H9 (cell line): ENCODE data around the gene EIF2S2. TPM values are rescaled to one million over a fixed set of nuclear protein-coding genes. Genes with fewer than 3 reads are reported as not detected.
A peak's percentile ranks its signal among the peaks of the same experiment; 100 is the strongest.

Experiments used
- DNase-seq: peaks from one replicate; pipeline ENCODE4 v3.0.0-alpha.2; 2017
- H2AFZ ChIP-seq: one replicate; pipeline ENCODE4 v1.6.1; 2013; ENCODE audit warnings: mild to moderate bottlenecking, low read length, control low read depth, moderate library complexity
- H2AK5ac ChIP-seq: 2 replicates; pipeline ENCODE4 v1.6.1; 2013; ENCODE audit warnings: low read length, control low read depth, mixed read lengths; ENCODE audit not compliant: insufficient read length
- H2BK120ac ChIP-seq: one replicate; pipeline ENCODE4 v1.6.1; 2013; ENCODE audit warnings: low read depth, mild to moderate bottlenecking, low read length, control low read depth, inconsistent platforms; ENCODE audit not compliant: poor library complexity, severe bottlenecking
- H2BK12ac ChIP-seq: 2 replicates; pipeline ENCODE4 v1.6.1; 2013; ENCODE audit warnings: low read length, control low read depth, mixed read lengths, low read depth; ENCODE audit not compliant: insufficient read length
- H2BK15ac ChIP-seq: 2 replicates; pipeline ENCODE4 v1.6.1; 2013; ENCODE audit warnings: low read depth, low read length, control low read depth
- H2BK20ac ChIP-seq: one replicate; pipeline ENCODE4 v1.6.1; 2013; ENCODE audit warnings: low read depth, mild to moderate bottlenecking, low read length, control low read depth, inconsistent platforms; ENCODE audit not compliant: poor library complexity, severe bottlenecking
- H2BK5ac ChIP-seq: 2 replicates; pipeline ENCODE4 v1.6.1; 2013; ENCODE audit warnings: low read length, control low read depth, mixed read lengths; ENCODE audit not compliant: insufficient read length
- H3K14ac ChIP-seq: 2 replicates; pipeline ENCODE4 v1.6.1; 2013; ENCODE audit warnings: low read length, control low read depth; ENCODE audit not compliant: insufficient read depth
- H3K18ac ChIP-seq: 2 replicates; pipeline ENCODE4 v1.6.1; 2013; ENCODE audit warnings: low read depth, mild to moderate bottlenecking, mixed read lengths, low read length, control low read depth; ENCODE audit not compliant: insufficient read length
- H3K23ac ChIP-seq: 2 replicates; pipeline ENCODE4 v1.6.1; 2013; ENCODE audit warnings: low read length, control low read depth, mixed read lengths, low read depth; ENCODE audit not compliant: insufficient read length
- H3K23me2 ChIP-seq: 2 replicates; pipeline ENCODE4 v1.6.1; 2013; ENCODE audit warnings: low read depth, mild to moderate bottlenecking, mixed read lengths, low read length, control low read depth; ENCODE audit not compliant: insufficient read length, poor library complexity, severe bottlenecking
- H3K27ac ChIP-seq: 2 replicates; pipeline ENCODE4 v1.5.1; 2013; ENCODE audit warnings: low read length, control low read depth, mixed read lengths, low read depth; ENCODE audit not compliant: insufficient read length
- H3K27me3 ChIP-seq: 2 replicates; pipeline ENCODE4 v1.6.1; 2013; ENCODE audit warnings: low read length, control low read depth, inconsistent platforms; ENCODE audit not compliant: insufficient read depth
- H3K4ac ChIP-seq: 2 replicates; pipeline ENCODE4 v1.6.1; 2013; ENCODE audit warnings: low read depth, mild to moderate bottlenecking, control low read depth, inconsistent platforms, low read length, moderate library complexity
- H3K4me1 ChIP-seq: 2 replicates; pipeline ENCODE4 v1.6.1; 2013; ENCODE audit warnings: low read length, control low read depth, inconsistent platforms; ENCODE audit not compliant: insufficient read depth
- H3K4me2 ChIP-seq: 2 replicates; pipeline ENCODE4 v1.6.1; 2013; ENCODE audit warnings: low read length, control low read depth, mixed read lengths; ENCODE audit not compliant: insufficient read length, insufficient read depth
- H3K56ac ChIP-seq: 2 replicates; pipeline ENCODE4 v1.6.1; 2013; ENCODE audit warnings: low read depth, mild to moderate bottlenecking, mixed read lengths, low read length, control low read depth; ENCODE audit not compliant: insufficient read length
- H3K79me1 ChIP-seq: 2 replicates; pipeline ENCODE4 v1.6.1; 2013; ENCODE audit warnings: low read depth, mild to moderate bottlenecking, moderate library complexity, low read length, control low read depth, inconsistent platforms; ENCODE audit not compliant: insufficient read depth, poor library complexity, severe bottlenecking
- H3K79me2 ChIP-seq: 2 replicates; pipeline ENCODE4 v1.6.1; 2013; ENCODE audit warnings: low read length, control low read depth, inconsistent platforms; ENCODE audit not compliant: insufficient read depth
- H3K9ac ChIP-seq: 2 replicates; pipeline ENCODE4 v1.6.1; 2013; ENCODE audit warnings: low read length, control low read depth, mixed read lengths; ENCODE audit not compliant: insufficient read length; ENCODE audit errors: extremely low read depth
- H3K9me3 ChIP-seq: one replicate; pipeline ENCODE4 v1.6.1; 2013; ENCODE audit warnings: low read depth, low read length, inconsistent platforms; ENCODE audit not compliant: control insufficient read depth
- H3T11ph ChIP-seq: one replicate; pipeline ENCODE4 v1.6.1; 2013; ENCODE audit warnings: mild to moderate bottlenecking, low read length, control low read depth, inconsistent platforms
- H4K20me1 ChIP-seq: one replicate; pipeline ENCODE4 v1.6.1; 2013; ENCODE audit not compliant: control insufficient read depth, insufficient read length, insufficient read depth
- H4K5ac ChIP-seq: 2 replicates; pipeline ENCODE4 v1.6.1; 2013; ENCODE audit warnings: low read depth, mild to moderate bottlenecking, mixed read lengths, low read length, control low read depth; ENCODE audit not compliant: insufficient read length
- H4K8ac ChIP-seq: replicated peaks from 2 replicates; pipeline ENCODE4 v1.6.1; 2013; ENCODE audit warnings: low read length, control low read depth, mixed read lengths, low read depth; ENCODE audit not compliant: insufficient read length
- H4K91ac ChIP-seq: 2 replicates; pipeline ENCODE4 v1.6.1; 2013; ENCODE audit warnings: low read depth, mild to moderate bottlenecking, moderate library complexity, mixed read lengths, low read length, control low read depth; ENCODE audit not compliant: insufficient read length
- H3K27ac Mint-ChIP-seq, 3 experiments: 2 replicates in 2 of 3; 3 replicates in 1 of 3; pipeline ENCODE4 v1.8.0; 2020 to 2021; ENCODE audit warnings: mixed read lengths in 3 of 3, mild to moderate bottlenecking in 1 of 3, moderate library complexity in 1 of 3
- H3K27me3 Mint-ChIP-seq: 2 replicates; pipeline ENCODE4 v1.8.0; 2021; ENCODE audit warnings: low read depth, mild to moderate bottlenecking, moderate library complexity, mixed read lengths
- H3K36me3 Mint-ChIP-seq, 3 experiments: 2 replicates in 2 of 3; 3 replicates in 1 of 3; pipeline ENCODE4 v1.8.0; 2020 to 2021; ENCODE audit warnings: low read depth in 3 of 3, mixed read lengths in 3 of 3; ENCODE audit not compliant: insufficient read depth in 1 of 3
- H3K4me1 Mint-ChIP-seq, 2 experiments: 2 replicates each; pipeline ENCODE4 v1.8.0; 2020; ENCODE audit warnings: mixed read lengths in 2 of 2
- H3K4me3 Mint-ChIP-seq, 2 experiments: 2 replicates in 1 of 2; 3 replicates in 1 of 2; pipeline ENCODE4 v1.8.0; 2020 to 2021; ENCODE audit warnings: mild to moderate bottlenecking in 2 of 2, mixed read lengths in 2 of 2, moderate library complexity in 1 of 2
- H3K9me3 Mint-ChIP-seq, 2 experiments: 2 replicates in 1 of 2; 3 replicates in 1 of 2; pipeline ENCODE4 v1.8.0; 2020; ENCODE audit warnings: mild to moderate bottlenecking in 2 of 2, mixed read lengths in 2 of 2, moderate library complexity in 1 of 2
- CTCF ChIP-seq: fragments of 200-600 bp; sonication (generic); conservative IDR thresholded peaks from 3 replicates; pipeline ENCODE4 v1.8.0; 2021; ENCODE audit warnings: antibody characterized with exemption, mild to moderate bottlenecking
- WGBS: extraction: QIAGEN DNeasy Blood & Tissue Kit; methylation state at CpG from one replicate; pipeline ENCODE4 v1.1.7; 2013; ENCODE audit warnings: missing lambda C conversion rate, low lambda C conversion rate, mixed read lengths; ENCODE audit not compliant: insufficient read length; ENCODE audit errors: extremely low coverage; 5-methylcytosine and 5-hydroxymethylcytosine counted together
- total RNA-seq: library from RNA; stranded (reverse); gene quantifications from 2 replicates; pipeline ENCODE4 v1.2.1, GENCODE V29; 2021

Gene EIF2S2
- total RNA-seq, 1 experiment from 2014 or later, result 188 TPM

GRCh38 chr20:34089175-34089479 is 22.9 kb downstream of the EIF2S2 start:
- H2BK12ac ChIP-seq, result no peak overlapping the region
- H3K27ac ChIP-seq, result no peak overlapping the region
- H4K20me1 ChIP-seq, result no peaks in the 10 kb centered on the region
- no peaks in the 10 kb centered on the region for H3K9me3 Mint-ChIP-seq
- no peak overlapping the region for H3K56ac ChIP-seq
- no peak overlapping the region for H4K5ac ChIP-seq
- no peaks in the 10 kb centered on the region for H3K9me3 ChIP-seq
- H3K4me1 ChIP-seq, result no peaks in the 10 kb centered on the region
- no peak overlapping the region for H2AK5ac ChIP-seq
- H3K9ac ChIP-seq, result no peak overlapping the region
- no CpG with 5 or more reads among the region's 5 CpGs for WGBS
- no peak overlapping the region for H4K8ac ChIP-seq
- H3K23me2 ChIP-seq, result no peaks in the 10 kb centered on the region
- no peak overlapping the region for H2BK5ac ChIP-seq
- no peak overlapping the region for H3K14ac ChIP-seq
- no peak overlapping the region for H2BK15ac ChIP-seq
- no peaks in the 10 kb centered on the region for H3K27me3 ChIP-seq
- H3K79me1 ChIP-seq, result no peaks in the 10 kb centered on the region
- H3K4ac ChIP-seq, result no peak overlapping the region
- no peak overlapping the region for H3K4me3 Mint-ChIP-seq
- H3K36me3 Mint-ChIP-seq, result peaks cover 41 to 81% (median 58%) of the 10 kb centered on the region in 3 experiments
- H3K4me2 ChIP-seq, result no peak overlapping the region
- H2BK120ac ChIP-seq, result no peak overlapping the region
- H3K4me1 Mint-ChIP-seq, result no peaks in the 10 kb centered on the region
- DNase-seq, result no peak
- no peak overlapping the region for H2BK20ac ChIP-seq
- H3K27me3 Mint-ChIP-seq, result no peaks in the 10 kb centered on the region
- H3T11ph ChIP-seq, result no peak overlapping the region
- no peaks in the 10 kb centered on the region for H3K79me2 ChIP-seq
- no peak overlapping the region for H4K91ac ChIP-seq
- TF ChIP-seq CTCF, result no peak
- no peak overlapping the region for H3K18ac ChIP-seq
- peak overlapping the region in 2 of 3 experiments; percentile 5 to 37; a peak in 3 of 7 replicates for H3K27ac Mint-ChIP-seq
- H3K23ac ChIP-seq, result no peak overlapping the region
- no peak overlapping the region for H2AFZ ChIP-seq
